Hepatocyte (in vitro differentiated cells): ENCODE data around the gene ASIC2. TPM values are rescaled to one million over a fixed set of nuclear protein-coding genes. Genes with fewer than 3 reads are reported as not detected.

Source experiments
- DNase-seq: peaks from one replicate; pipeline ENCODE4 v3.0.0-alpha.2; 2016; ENCODE audit warnings: low spot score
- H2AFZ ChIP-seq: fragments of 200-600 bp; sonication (generic); 2 replicates; pipeline ENCODE4 v1.6.0; 2016; ENCODE audit warnings: antibody characterized with exemption, mild to moderate bottlenecking
- H3K27ac ChIP-seq: fragments of 200-600 bp; sonication (generic); 2 replicates; pipeline ENCODE4 v1.5.1; 2016; ENCODE audit warnings: mild to moderate bottlenecking
- H3K27me3 ChIP-seq: fragments of 200-600 bp; sonication (generic); 2 replicates; pipeline ENCODE4 v1.6.1; 2016
- H3K36me3 ChIP-seq: fragments of 200-600 bp; sonication (generic); replicated peaks from 2 replicates; pipeline ENCODE4 v1.5.1; 2016; ENCODE audit warnings: low read depth; ENCODE audit not compliant: insufficient read depth
- H3K4me1 ChIP-seq: fragments of 200-600 bp; sonication (generic); 2 replicates; pipeline ENCODE4 v1.5.1; 2016; ENCODE audit warnings: mild to moderate bottlenecking, moderate library complexity; ENCODE audit not compliant: insufficient read depth
- H3K4me2 ChIP-seq: fragments of 200-600 bp; sonication (generic); 2 replicates; pipeline ENCODE4 v1.6.0; 2016
- H3K4me3 ChIP-seq: fragments of 200-600 bp; sonication (generic); 2 replicates; pipeline ENCODE4 v1.5.1; 2016; ENCODE audit warnings: mild to moderate bottlenecking
- H3K79me2 ChIP-seq: fragments of 200-600 bp; sonication (generic); 2 replicates; pipeline ENCODE4 v1.6.0; 2017; ENCODE audit warnings: mild to moderate bottlenecking
- H3K9me2 ChIP-seq: fragments of 200-600 bp; sonication (generic); replicated peaks from 2 replicates; pipeline ENCODE4 v1.6.0; 2017; ENCODE audit warnings: mild to moderate bottlenecking; ENCODE audit not compliant: insufficient read depth
- H3K9me3 ChIP-seq: fragments of 200-600 bp; sonication (generic); 2 replicates; pipeline ENCODE4 v1.5.1; 2016; ENCODE audit warnings: low read depth, mild to moderate bottlenecking
- H4K20me1 ChIP-seq: fragments of 200-600 bp; sonication (generic); 2 replicates; pipeline ENCODE4 v1.6.0; 2016; ENCODE audit warnings: mild to moderate bottlenecking; ENCODE audit not compliant: insufficient read depth, poor library complexity, severe bottlenecking
- EZH2 ChIP-seq: fragments of 200-600 bp; sonication (generic); IDR thresholded peaks from 2 replicates; pipeline ENCODE4 v1.6.1; 2016; ENCODE audit warnings: antibody characterized with exemption, mild to moderate bottlenecking, borderline replicate concordance
- EZH2phosphoT487 ChIP-seq: fragments of 200-600 bp; sonication (generic); IDR thresholded peaks from one replicate; pipeline ENCODE4 v1.6.1; 2018; ENCODE audit warnings: antibody characterized with exemption, mild to moderate bottlenecking, low read depth, moderate library complexity; ENCODE audit not compliant: unreplicated experiment, severe bottlenecking
- WGBS: methylation state at CpG from one replicate; pipeline ENCODE4 v1.1.6; 2016; ENCODE audit warnings: low lambda C conversion rate; ENCODE audit errors: missing lambda C conversion rate; 5-methylcytosine and 5-hydroxymethylcytosine counted together
- polyA plus RNA-seq: library from polyadenylated mRNA; unstranded; fragments of >200 nt; fragmentation: Nextera tagmentation; extraction: Ambion mirVana; gene quantifications from 2 replicates; pipeline ENCODE4 v1.2.1, GENCODE V29; 2016
- total RNA-seq: library from RNA; depleted of rRNA; stranded (reverse); fragments of >200 nt; gene quantifications from 2 replicates; pipeline ENCODE4 v1.2.3, GENCODE V29; 2014
- TF ChIP-seq, protein P1 (sequence below): fragments of 200-600 bp; sonication (generic); IDR thresholded peaks from 2 replicates; pipeline ENCODE4 v1.5.1; 2016; ENCODE audit warnings: antibody characterized with exemption, mild to moderate bottlenecking; ENCODE audit not compliant: poor library complexity

Gene ASIC2
- total and polyA plus RNA-seq, 2 experiments from 2014 or later: 2.3 to 3.3 TPM

GRCh38 chr17:33084755-33085154 is 208.3 kb downstream of the ASIC2 start:
- H3K4me2 ChIP-seq: no peak overlapping the region
- H2AFZ ChIP-seq: no peak overlapping the region
- H3K4me3 ChIP-seq: no peak overlapping the region
- H3K79me2 ChIP-seq: no peaks in the 10 kb centered on the region
- H4K20me1 ChIP-seq: no peaks in the 10 kb centered on the region
- H3K27me3 ChIP-seq: no peaks in the 10 kb centered on the region
- H3K36me3 ChIP-seq: no peaks in the 10 kb centered on the region
- no peaks in the 10 kb centered on the region for H3K9me3 ChIP-seq
- peaks cover 4% of the 10 kb centered on the region for H3K4me1 ChIP-seq
- no peak for DNase-seq
- TF ChIP-seq EZH2 (no peak), EZH2phosphoT487 (no peak)
- TF ChIP-seq, protein P1, sequence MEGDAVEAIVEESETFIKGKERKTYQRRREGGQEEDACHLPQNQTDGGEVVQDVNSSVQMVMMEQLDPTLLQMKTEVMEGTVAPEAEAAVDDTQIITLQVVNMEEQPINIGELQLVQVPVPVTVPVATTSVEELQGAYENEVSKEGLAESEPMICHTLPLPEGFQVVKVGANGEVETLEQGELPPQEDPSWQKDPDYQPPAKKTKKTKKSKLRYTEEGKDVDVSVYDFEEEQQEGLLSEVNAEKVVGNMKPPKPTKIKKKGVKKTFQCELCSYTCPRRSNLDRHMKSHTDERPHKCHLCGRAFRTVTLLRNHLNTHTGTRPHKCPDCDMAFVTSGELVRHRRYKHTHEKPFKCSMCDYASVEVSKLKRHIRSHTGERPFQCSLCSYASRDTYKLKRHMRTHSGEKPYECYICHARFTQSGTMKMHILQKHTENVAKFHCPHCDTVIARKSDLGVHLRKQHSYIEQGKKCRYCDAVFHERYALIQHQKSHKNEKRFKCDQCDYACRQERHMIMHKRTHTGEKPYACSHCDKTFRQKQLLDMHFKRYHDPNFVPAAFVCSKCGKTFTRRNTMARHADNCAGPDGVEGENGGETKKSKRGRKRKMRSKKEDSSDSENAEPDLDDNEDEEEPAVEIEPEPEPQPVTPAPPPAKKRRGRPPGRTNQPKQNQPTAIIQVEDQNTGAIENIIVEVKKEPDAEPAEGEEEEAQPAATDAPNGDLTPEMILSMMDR: no peak
- no peak overlapping the region for H3K27ac ChIP-seq
- H3K9me2 ChIP-seq: no peaks in the 10 kb centered on the region
- 85% methylated on average over 2 of the region's 2 CpGs for WGBS

GRCh38 chr17:33082529-33083173 is 210.4 kb downstream of the ASIC2 start:
- H3K27me3 ChIP-seq: no peaks in the 10 kb centered on the region
- TF ChIP-seq, protein P1: no peak
- no peak for TF ChIP-seq EZH2
- TF ChIP-seq EZH2phosphoT487: no peak

DNA sequence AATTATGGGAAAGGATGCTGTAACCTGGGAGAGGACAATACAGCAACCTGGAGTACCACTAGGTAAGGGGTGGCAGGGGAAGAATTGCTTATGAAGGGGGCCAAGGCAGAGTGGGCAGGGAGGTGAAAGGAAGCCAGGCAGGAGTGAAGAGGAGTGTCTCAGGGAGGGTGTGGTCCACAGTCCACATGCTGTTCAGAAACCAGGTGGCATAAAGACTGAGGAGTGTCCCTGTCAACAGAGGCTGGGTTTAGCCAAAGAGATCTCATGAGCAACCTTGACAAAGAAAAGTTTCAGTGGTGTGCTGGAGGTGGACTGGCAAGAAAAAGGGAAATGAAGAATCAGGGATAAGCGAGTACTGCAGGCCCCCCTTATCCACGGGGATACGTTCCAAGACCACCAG is 213.0 kb downstream of the ASIC2 start:
- DNase-seq: no peak
- no peaks in the 10 kb centered on the region for H3K4me1 ChIP-seq
- no peak overlapping the region for H3K27ac ChIP-seq
- H3K27me3 ChIP-seq: peaks cover 6% of the 10 kb centered on the region
- no peaks in the 10 kb centered on the region for H3K36me3 ChIP-seq
- H4K20me1 ChIP-seq: no peaks in the 10 kb centered on the region
- TF ChIP-seq EZH2phosphoT487 (no peak), EZH2 (no peak)
- TF ChIP-seq, protein P1: no peak
- H3K79me2 ChIP-seq: no peaks in the 10 kb centered on the region
- WGBS: 92% methylated on average over 3 of the region's 3 CpGs
- H2AFZ ChIP-seq: no peak overlapping the region
- H3K9me3 ChIP-seq: no peaks in the 10 kb centered on the region
- H3K4me2 ChIP-seq: no peak overlapping the region
- no peaks in the 10 kb centered on the region for H3K9me2 ChIP-seq
- no peak overlapping the region for H3K4me3 ChIP-seq

More at GRCh38 chr17:33082529-33083173, 210.4 kb downstream of the ASIC2 start:
- Histone ChIP-seq H3K79me2 (no peaks in the 10 kb centered on the region), H3K4me3 (no peak overlapping the region), H3K4me1 (peaks cover 4% of the 10 kb centered on the region), H3K9me3 (no peaks in the 10 kb centered on the region), H3K27ac (no peak overlapping the region), H4K20me1 (no peaks in the 10 kb centered on the region), H3K36me3 (no peaks in the 10 kb centered on the region), H3K4me2 (no peak overlapping the region), H2AFZ (no peak overlapping the region), H3K9me2 (no peaks in the 10 kb centered on the region)
- DNase-seq: no peak
- 67% methylated on average over 7 of the region's 7 CpGs for WGBS
